GM21423 (cell line): Measurements from ENCODE around the gene SEPTIN3.

ENCODE experiments used
- ATAC-seq: cut with Tn5 transposase; IDR thresholded peaks from one replicate; pipeline ENCODE4 v1.9.1; 2021; ENCODE audit warnings: mild to moderate bottlenecking, moderate library complexity; ENCODE audit not compliant: unreplicated experiment

Gene SEPTIN3, protein sequence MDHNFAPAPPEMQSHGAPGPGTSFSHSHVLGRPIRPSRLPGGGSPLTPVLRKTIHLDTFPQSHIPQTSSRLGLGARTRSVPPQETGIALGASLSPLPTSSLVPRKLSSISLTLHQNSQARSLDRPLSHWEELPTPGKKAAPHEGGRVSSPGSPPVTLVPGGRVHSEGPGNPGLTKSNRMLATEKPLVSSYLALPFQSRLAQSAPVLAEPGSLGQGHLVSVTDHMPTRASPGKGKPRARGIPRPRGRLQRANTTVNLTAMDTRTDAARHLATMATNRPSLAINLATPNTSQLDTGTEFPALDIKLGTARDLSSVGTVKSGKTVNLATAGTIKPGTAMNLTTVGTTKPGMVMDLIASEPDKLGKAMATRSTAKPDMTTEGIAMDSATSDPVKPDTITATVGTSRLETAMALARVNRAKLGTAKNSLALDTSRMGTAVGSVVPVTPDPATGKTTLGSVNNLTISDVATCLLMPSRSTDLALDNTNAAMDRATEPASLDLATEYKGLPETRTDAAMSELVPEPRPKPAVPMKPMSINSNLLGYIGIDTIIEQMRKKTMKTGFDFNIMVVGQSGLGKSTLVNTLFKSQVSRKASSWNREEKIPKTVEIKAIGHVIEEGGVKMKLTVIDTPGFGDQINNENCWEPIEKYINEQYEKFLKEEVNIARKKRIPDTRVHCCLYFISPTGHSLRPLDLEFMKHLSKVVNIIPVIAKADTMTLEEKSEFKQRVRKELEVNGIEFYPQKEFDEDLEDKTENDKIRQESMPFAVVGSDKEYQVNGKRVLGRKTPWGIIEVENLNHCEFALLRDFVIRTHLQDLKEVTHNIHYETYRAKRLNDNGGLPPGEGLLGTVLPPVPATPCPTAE

DNA sequence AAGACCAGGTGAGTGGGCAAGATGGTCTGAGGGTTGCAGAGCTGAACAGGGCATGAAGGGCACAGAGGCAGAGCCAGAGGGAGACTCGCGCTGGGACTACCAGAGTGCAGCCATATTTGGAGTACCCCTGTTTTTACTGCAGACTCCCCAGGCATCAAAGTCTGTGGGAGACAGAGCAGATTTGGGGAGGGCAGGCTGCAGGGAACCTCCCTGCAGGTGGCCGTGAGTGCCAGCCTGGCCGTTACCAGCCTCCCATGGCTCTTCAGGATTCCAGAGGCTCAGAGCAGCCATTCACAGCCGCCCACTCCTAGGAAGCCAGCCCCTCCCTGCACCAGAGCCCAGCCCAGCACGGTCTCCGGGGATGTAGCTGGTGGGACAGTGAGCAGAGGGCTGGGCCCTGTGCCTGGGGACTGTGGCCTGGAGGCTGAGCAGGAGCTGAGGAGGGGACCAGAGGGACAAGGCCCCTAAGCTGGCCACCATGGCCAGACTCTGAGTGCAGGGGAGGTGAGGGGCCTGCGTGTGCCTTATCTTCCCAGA is at the start of gene SEPTIN3:
Gene SEPTIN3, plus strand, starts transcription at position 334 of the 537 bp plus-strand sequence. CDS start 2,050 bp downstream, outside the sequence.
- no peak for ATAC-seq

DNA sequence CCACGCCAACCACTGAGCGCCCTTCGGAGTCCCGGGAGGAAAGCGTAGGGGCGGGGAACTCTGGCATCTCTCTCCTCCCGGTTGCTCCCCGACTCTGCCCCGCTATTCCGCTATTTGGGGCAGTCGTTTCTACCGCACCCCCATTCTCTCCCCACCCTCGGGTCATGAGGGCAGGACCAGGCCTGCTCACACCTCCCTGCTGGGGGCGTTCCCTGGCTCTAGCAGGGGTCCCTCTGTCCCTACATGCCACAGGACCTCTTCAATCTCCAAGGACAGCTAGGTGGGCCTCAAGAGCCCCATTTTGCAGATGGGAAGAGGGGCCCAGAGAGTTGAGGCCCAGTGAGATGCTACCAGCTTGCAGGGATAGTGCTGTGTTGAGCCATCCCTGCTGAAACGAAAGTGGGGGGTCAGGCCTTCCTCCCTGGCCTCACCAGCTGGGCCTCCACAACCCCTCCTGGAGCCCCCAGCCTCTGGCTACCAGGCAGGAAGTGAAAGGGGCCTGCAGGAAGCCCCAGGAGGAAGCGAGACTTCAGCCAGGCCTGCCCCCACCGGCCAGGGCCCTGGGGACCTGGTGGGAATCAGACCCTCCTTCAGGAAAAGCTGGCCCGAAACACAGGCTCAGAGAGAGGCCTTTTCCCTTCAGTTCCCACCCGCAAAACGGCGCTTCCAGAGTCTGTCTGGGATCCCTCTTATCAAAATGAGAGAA is 48.8 kb upstream of the SEPTIN3 start:
- ATAC-seq: peak; percentile 24

DNA sequence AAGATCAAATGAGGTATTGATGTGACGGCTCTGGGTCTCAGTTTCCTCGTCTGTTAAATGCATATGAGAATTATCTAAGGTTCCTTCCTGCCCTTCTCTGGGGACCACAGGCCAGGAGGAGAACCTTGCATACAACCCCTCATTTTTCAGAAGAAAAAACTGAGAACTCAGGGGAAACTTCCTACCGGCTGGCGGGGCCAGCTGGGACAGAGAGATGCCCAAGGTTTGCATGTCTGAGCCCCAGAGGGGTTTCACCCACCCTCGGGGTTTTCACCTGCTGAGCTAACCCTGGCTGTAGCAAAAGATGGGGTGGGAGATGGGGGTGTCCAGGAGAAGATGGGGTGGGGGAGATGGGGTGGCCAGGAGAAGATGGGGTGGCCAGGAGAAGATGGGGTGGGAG is 46.9 kb upstream of the SEPTIN3 start:
- no peak for ATAC-seq

DNA sequence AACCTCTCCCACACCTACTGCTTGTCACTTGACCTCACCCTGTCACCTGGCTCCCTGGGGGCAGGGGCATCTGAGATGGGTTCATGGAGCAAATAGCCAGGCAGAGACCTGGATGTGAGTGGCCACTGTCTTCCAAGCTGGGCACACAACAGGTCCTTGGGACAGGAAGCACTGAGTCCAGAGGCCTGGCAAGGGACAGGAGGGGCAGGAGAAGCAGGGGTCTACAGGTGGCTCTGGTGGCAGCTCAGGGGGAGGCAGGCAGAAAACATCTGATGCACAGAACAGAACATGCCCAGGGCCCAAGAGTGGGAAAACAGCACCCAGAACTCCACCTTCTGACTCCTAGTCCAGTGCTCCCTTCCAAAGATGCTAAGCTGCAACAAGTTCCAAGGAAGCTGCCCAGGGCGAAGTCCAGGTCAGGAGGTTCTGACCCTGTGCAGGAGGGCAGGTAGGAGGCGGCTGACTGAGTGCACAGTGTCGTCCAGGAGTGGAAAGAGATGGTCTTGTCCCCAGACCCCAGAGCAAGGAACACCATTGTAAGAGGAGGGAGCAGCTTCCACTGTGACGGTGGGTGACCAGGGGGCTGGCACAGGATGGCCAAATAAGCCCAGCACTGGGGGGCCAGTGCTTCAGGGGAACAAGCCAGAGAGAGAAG is 46.2 kb upstream of the SEPTIN3 start:
- no peak for ATAC-seq

DNA sequence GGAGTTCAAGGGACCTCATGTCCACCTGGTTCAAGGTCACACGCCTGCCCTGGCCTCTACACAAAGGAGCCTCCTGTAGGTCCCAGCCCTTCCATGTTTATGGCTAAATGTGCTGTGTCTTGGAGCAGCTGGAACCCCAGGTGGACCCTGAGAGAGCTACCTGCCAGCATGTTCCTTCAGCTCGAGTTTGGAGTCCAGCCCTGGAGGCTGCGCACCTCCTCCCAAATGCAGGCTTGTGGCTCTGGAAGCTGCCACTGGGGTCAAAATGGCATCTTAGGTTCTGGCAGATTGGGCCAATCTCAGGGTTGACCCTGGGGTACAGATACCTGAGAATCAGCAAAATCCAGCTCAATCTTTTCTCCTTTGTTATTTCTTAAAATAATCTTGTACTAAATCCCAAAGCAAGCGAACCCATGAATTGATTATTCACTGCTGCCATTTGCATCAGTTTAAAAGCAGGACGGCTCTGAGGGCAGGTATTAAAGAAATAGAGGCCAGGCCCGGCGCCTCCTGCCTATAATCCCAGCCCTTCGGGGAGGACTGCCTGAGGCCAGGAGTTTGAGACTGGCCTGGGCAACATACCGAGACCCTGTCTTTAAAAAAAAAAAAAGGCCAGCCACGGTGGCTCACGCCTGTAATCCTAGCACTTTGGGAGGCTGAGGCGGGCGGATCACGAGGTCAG is 45.5 kb upstream of the SEPTIN3 start:
- ATAC-seq: no peak

DNA sequence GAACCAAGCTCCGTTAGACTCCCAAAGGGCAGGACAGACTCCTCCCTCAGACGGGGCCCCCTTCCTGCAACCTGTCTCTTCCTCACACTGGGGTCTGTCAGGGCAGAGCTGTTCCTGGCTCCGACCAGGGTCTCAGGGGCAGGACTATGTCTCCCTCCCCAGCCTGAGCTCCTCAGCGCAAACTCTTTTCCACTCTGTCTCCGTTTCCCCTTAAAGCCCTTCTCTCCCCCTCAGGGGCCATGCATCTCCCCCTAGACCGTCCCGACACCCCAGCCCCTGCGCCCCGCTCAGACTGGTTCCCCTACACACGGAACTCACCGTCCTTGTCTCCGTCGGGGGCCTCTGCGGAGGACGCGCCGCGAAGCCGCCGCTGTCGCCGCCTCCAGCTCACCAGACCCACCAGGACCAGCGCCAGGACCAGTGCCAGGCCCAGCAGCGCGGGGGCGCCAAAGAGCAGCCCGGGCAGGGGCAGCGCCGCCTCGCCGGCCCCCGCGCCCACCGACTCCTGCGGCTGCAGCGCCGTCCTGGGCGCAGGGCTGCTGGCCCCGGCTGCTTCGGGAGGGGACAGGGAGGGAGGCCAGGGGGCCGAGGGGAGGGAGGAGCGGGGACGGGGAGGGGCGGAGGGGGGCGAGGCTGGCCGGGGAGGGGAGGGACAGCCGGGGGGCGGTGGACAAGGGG is 43.3 kb upstream of the SEPTIN3 start:
- peak; percentile 35 for ATAC-seq

DNA sequence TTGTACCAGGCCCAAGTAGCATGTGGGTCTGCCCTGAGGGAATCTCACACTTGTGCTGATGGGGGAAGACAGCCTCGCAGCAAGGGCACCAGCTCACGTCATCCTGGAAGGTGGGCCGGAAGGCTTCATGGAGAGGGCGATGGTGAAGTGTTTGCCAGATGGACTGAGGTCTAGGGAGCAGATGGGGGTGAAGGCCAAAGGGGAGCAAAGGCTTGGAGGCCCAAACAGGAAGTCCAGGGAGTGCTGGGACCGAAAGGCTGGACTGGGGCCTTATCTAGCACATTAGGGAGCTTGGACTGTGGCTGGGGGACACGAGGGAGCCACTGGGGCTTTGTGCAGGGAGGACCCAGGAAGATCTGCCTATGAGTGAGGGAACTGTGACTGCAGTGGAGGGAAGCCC is 41.4 kb upstream of the SEPTIN3 start:
- ATAC-seq: no peak

DNA sequence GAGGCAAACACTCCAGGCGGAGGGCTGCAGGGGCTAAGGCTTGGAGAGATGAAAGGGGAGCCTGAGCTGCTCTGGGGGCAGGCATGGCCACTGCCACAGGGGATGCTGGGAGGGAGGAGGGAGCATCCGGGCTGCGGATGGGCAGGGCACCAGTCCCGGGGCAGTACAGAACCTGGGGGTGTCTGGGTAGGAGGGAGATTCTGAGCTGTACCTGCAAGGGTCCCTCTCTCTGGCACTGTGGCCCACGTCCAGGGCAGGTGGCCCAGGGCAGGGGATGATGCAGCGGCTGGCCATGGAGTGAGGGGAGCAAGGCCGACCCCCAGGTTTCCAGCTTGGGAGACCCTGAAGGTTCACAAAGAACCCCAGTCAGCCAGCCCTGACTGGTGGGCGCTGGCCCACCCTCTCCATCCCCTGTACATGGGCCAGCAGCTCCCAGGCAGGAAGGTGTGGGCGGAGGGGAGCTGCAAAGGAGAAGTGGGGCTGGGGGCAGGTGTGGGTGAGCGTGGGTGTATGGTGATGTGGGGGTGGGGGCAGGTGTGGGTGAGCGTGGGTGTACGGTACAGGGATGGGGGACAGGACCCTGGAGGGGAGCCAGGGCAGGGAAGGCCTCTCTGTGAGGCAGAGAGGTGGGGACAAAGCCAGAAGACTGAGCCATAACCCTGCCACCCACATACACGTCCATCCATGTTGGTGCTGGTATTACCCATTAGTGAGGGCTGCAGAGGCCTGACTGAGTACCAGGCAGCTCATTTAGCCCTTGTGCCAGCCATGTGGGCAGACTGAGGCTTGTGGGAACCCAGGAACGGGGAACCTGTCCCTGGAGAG is 40.4 kb upstream of the SEPTIN3 start:
- ATAC-seq: no peak

DNA sequence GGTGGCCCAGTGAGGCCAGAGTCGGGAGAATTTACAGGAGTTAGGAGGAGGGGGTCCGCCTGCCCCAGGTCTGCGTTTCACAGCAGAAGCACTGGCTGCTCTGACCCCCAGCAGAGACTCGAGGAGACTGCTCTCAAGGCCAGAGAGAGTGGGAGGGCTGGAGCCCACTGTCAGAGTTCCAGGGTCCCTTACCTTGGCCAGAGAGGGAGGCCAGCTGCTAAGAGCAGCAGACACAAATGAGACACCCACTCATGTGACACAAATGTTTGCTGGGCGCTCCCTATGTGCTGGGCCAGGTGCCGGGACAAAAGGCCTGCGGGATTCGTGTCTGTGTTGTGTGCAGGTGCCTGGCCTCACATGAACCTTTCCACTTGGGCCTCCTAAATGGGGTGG is 39.8 kb upstream of the SEPTIN3 start:
- no peak for ATAC-seq

DNA sequence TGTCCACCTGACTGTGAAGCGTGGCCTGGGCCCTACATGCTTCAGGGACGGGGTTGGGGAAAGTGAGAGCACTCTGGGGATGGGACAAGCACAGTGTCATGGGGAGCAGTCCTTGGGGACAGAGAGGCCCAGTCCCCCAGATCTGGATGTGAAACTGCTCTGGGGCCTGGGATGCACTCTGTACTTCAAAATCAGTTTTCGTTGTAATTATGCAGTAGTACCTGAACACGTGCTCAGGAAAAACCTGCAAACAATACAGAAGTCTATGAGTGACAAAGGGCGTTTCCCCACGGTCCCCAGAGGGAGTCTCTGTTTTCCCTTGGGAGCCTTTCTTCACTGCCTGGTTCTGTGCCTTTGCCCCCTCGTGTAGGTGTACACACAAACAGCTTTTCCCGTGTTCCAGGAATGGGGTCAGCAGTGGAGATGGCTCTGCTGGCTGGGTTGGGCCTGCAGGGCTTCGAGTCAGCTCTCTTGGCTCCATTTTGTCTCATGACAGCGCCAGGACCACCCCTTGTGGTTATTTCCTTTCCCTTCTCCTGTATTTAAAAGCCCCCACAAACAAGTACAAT is 37.5 kb upstream of the SEPTIN3 start:
- ATAC-seq: no peak

DNA sequence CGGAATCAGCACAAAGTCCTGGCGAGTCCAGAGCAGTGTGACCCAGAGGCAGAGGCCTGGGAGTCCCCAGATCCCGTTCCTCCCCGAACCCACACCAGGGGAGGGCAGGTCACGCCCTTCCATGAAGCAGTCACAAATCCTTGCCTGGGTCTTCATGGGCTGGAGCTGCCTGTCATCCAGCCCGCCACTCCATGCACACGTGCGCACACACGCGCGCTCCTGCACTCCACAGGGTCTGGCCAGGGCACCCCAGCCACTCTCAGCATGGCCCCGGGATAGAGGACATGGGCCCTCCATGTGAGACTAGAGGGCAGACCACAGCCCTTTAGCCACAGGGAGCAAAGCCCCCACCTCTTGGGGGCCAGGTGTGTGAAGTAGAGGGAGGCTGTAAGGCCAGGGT is 36.9 kb upstream of the SEPTIN3 start:
- no peak for ATAC-seq

DNA sequence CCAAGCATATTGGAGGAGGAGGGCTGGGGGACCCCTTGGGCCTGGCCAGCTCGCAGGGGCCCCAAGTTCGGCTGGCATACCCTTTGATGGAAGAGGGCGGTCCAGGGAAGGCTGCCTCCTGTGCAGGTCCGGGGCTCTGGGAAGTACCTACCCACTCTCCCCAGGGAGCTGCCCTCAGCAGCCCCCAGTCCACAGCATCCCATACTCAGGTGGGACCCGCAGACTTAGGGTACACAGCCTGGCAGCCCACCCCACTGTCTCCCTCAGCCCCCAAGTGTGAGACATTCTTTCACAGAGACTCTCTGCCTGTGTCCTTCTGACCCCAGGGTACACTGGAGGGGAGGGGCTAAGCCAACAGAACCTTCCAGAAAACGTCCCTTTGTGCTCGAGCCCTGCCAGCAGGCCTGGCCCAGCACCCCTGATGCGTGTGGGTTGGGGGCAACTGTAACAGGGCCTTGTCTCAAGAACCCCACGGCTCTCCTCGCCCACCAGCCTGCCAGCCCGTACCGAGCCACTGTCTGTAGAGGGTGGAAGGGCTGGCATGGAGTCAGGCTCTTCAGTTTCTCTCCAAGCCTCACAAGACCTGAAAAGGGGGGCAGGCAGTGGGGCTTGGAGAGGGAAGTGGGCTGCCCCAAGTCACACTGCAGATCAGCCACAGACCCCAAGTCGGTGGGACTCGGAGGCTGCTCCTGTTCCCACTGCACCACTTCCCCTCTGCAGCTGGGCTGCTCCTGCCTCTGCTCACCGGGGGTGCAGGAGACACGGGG is 35.6 kb upstream of the SEPTIN3 start:
- ATAC-seq: no peak

DNA sequence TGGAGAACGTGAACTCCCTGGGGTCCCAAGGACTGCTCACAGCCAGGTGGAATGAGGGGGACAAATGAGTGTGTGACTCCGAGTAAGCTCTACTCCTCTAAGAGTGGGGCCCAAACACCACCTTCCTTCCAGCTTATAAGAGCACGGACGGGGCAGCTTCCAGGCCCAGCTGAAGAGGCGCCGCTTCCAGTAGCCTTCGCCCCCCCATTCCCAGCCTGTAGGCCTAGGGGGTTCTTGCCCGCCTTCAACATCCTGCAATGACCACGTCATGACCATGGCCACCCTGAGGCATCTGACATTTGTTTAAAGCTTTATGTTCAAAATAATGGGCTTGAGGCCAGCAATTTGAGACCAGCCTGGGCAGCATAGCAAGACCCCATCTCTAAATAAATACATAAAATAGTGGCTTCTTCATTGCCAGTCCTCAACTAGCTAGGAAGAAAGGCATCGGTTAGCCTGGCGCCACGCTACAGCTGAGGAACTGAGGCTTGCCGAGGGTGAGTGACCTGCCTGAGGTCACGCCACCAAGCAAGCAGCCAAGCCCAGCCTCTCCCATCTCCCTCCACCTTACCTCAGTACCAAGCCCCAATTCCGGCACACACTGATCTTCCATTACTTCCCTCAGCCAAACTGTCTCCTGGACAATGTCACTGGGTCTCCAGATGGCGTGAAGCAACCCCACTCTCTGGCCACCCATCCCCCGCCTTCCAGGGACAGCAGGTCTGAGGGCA is 34.8 kb upstream of the SEPTIN3 start:
- ATAC-seq: no peak

DNA sequence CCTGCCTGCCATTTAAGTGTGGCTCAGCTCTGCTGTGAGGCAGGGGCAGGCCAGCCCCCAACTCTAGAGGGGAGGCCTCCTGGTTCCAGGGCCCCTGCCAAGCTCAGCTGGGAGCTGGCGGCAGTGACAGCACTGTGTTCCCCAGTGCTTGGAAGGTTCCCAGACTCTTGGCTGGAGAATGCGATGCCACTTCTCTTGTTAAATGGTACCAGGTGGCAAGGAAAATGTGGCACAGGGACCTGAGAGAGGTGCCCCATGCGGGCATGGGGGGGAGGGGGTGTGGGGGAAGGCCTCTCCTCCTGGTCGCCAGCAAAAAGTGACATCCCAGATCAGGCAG is 34.3 kb upstream of the SEPTIN3 start:
- no peak for ATAC-seq

DNA sequence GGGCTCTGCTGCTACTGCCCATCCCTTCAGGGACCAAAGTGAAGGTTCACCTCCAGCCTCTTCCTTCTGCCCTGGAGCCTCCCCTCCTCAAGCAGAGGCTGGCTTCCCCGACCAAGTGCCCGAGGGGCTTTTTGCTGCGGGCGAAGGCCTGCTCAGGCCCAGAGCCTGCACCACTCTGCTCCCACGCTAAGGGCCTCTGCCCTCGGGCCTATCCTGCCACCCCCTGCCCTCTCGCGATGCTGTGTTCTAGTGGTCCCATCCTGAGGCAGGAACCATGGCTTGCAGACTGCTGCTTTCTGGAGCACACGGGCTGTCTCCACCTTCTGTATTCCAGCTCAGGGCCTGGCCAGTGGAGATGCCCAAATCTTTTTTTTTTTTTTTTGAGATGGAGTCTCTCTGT is 33.7 kb upstream of the SEPTIN3 start:
- no peak for ATAC-seq

DNA sequence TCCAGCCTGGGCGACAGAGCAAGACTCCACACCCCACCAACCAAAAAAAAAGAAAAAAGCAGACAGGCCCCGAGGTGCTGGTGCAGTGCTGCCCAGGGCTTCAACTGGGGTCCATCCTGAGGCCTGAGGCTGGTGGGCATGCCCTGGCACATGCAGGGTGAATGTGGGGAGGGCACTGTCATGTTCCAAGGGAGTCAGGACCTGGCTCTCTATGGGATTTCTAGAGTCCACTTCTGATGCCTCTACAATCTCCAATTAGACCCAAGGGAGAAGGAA is 32.4 kb upstream of the SEPTIN3 start:
- no peak for ATAC-seq
